HG02798 (cell line): ENCODE measurements around the gene HIVEP3.
A peak's percentile ranks its signal among the peaks of the same experiment; 100 is the strongest.
"Not testable (repeated sequence)": the region's sequence is repeated elsewhere in the genome, so short reads cannot be mapped to it uniquely, and the experiment has no call there.

Experiments
- ATAC-seq: cut with Tn5 transposase; IDR thresholded peaks from one replicate; pipeline ENCODE4 v1.9.1; 2021; ENCODE audit warnings: mild to moderate bottlenecking; ENCODE audit not compliant: unreplicated experiment, poor library complexity

Gene HIVEP3

GRCh38 chr1:41918450-41919043, at the start of gene HIVEP3:
TSS of gene HIVEP3 (minus strand) at chr1:41918922.
- no peak for ATAC-seq

- no peak for ATAC-seq
Observed at GRCh38 chr1:41964400-41964799, 45.7 kb upstream of the HIVEP3 start.

- no peak for ATAC-seq
Observed at GRCh38 chr1:41963636-41964035, 44.9 kb upstream of the HIVEP3 start.

GRCh38 chr1:41958015-41958673, 39.4 kb upstream of the HIVEP3 start:
- ATAC-seq, result no peak

- no peak for ATAC-seq
Observed at GRCh38 chr1:41957568-41957967, 38.8 kb upstream of the HIVEP3 start.

GRCh38 chr1:41955461-41956159, 36.9 kb upstream of the HIVEP3 start:
- peak; percentile 65 for ATAC-seq

- ATAC-seq, result no peak
Observed at GRCh38 chr1:41954533-41954944, 35.8 kb upstream of the HIVEP3 start.

GRCh38 chr1:41953291-41953690, 34.6 kb upstream of the HIVEP3 start:
- no peak for ATAC-seq

- no peak for ATAC-seq
Observed at GRCh38 chr1:41952208-41952607, 33.5 kb upstream of the HIVEP3 start.

- not testable (repeated sequence) for ATAC-seq
Observed at GRCh38 chr1:41951492-41951891, 32.8 kb upstream of the HIVEP3 start.

GRCh38 chr1:41950820-41951219, 32.1 kb upstream of the HIVEP3 start:
- ATAC-seq, result peak; percentile 51

- not testable (repeated sequence) for ATAC-seq
Observed at GRCh38 chr1:41945946-41946345, 27.2 kb upstream of the HIVEP3 start.

GRCh38 chr1:41943717-41944116, 25.0 kb upstream of the HIVEP3 start:
- ATAC-seq, result no peak

GRCh38 chr1:41942278-41942677, 23.6 kb upstream of the HIVEP3 start:
- no peak for ATAC-seq

- no peak for ATAC-seq
Observed at GRCh38 chr1:41941381-41941780, 22.7 kb upstream of the HIVEP3 start.

- ATAC-seq, result no peak
Observed at GRCh38 chr1:41939194-41939593, 20.5 kb upstream of the HIVEP3 start.

- ATAC-seq, result no peak
Observed at GRCh38 chr1:41936107-41936506, 17.4 kb upstream of the HIVEP3 start.

GRCh38 chr1:41935226-41935625, 16.5 kb upstream of the HIVEP3 start:
- no peak for ATAC-seq

GRCh38 chr1:41933106-41933505, 14.4 kb upstream of the HIVEP3 start:
- ATAC-seq, result no peak

- no peak for ATAC-seq
Observed at GRCh38 chr1:41931578-41931977, 12.9 kb upstream of the HIVEP3 start.

- no peak for ATAC-seq
Observed at GRCh38 chr1:41927118-41927517, 8.4 kb upstream of the HIVEP3 start.

GRCh38 chr1:41925712-41926111, 7.0 kb upstream of the HIVEP3 start:
- no peak for ATAC-seq
